Liver (tissue), 3 donors: ENCODE results near the gene PGD.

Experiments
- EGR1 ChIP-seq, 2 donors: IDR thresholded peaks; 2 replicates each; pipeline ENCODE4 v1.6.1; 2016 to 2018; ENCODE audit warnings: antibody characterized with exemption in 2 of 2, low read depth in 2 of 2
- FOXA1 ChIP-seq: IDR thresholded peaks from 2 replicates; pipeline ENCODE4 v1.6.1; 2016; ENCODE audit warnings: antibody characterized with exemption
- GABPA ChIP-seq, 2 donors: IDR thresholded peaks in 1 of 2; conservative IDR thresholded peaks in 1 of 2; 2 replicates each; pipeline ENCODE4 v1.6.1; 2016; ENCODE audit warnings: antibody characterized with exemption in 2 of 2, mild to moderate bottlenecking in 1 of 2, moderate library complexity in 1 of 2
- RAD21 ChIP-seq, 2 donors: IDR thresholded peaks; 2 replicates each; pipeline ENCODE4 v1.6.1; 2016; ENCODE audit warnings: antibody characterized with exemption in 2 of 2, mild to moderate bottlenecking in 2 of 2
- RXRA ChIP-seq, 2 donors: IDR thresholded peaks; 2 replicates each; pipeline ENCODE4 v1.6.1; 2017 to 2018; ENCODE audit warnings: antibody characterized with exemption in 2 of 2, mild to moderate bottlenecking in 1 of 2
- SP1 ChIP-seq: IDR thresholded peaks from 2 replicates; pipeline ENCODE4 v1.6.1; 2018; ENCODE audit warnings: antibody characterized with exemption, mild to moderate bottlenecking
- TAF1 ChIP-seq: conservative IDR thresholded peaks from 2 replicates; pipeline ENCODE4 v1.6.1; 2016; ENCODE audit warnings: antibody characterized with exemption, mild to moderate bottlenecking
- TF ChIP-seq, protein P1 (sequence below): fragments of 150-350 bp; IDR thresholded peaks from 2 replicates; pipeline ENCODE4 v1.5.1; 2017; ENCODE audit warnings: improper control_type of control experiment, low read depth, low read length; ENCODE audit not compliant: missing input control
- TF ChIP-seq, protein P2 (sequence below): IDR thresholded peaks from 2 replicates; pipeline ENCODE4 v1.6.1; 2016; ENCODE audit warnings: antibody characterized with exemption, mild to moderate bottlenecking
- TF ChIP-seq, protein P3 (sequence below): IDR thresholded peaks from 2 replicates; pipeline ENCODE4 v1.6.1; 2016; ENCODE audit warnings: antibody characterized with exemption
- TF ChIP-seq, protein P4 (sequence below): IDR thresholded peaks from 2 replicates; pipeline ENCODE4 v1.6.1; 2016; ENCODE audit warnings: antibody characterized with exemption
- TF ChIP-seq, protein P5 (sequence below): IDR thresholded peaks from 2 replicates; pipeline ENCODE4 v1.6.1; 2016; ENCODE audit warnings: antibody characterized with exemption
- donor health status: healthy.
- donor health status: healthy.

DNA sequence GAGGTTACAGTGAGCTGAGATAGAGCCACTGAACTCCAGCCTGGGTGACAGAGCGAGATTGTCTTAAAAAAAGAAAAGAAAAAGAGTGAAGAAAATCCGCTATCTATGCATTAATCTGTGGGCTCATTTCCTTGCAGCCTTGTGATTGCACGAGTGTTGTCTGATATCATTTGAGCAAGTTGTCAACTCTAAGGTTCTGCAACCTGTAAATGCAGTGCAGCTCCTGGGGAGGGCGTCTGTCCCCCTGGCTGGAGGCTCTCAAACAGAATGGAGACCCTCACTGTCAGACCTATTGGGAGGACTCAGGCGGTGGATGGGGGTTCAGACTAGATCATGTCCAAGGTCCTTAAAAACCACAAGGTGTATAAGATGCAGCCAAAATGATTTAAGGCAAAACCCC, 57.2 kb downstream of the PGD start:
- TF ChIP-seq, protein P1, sequence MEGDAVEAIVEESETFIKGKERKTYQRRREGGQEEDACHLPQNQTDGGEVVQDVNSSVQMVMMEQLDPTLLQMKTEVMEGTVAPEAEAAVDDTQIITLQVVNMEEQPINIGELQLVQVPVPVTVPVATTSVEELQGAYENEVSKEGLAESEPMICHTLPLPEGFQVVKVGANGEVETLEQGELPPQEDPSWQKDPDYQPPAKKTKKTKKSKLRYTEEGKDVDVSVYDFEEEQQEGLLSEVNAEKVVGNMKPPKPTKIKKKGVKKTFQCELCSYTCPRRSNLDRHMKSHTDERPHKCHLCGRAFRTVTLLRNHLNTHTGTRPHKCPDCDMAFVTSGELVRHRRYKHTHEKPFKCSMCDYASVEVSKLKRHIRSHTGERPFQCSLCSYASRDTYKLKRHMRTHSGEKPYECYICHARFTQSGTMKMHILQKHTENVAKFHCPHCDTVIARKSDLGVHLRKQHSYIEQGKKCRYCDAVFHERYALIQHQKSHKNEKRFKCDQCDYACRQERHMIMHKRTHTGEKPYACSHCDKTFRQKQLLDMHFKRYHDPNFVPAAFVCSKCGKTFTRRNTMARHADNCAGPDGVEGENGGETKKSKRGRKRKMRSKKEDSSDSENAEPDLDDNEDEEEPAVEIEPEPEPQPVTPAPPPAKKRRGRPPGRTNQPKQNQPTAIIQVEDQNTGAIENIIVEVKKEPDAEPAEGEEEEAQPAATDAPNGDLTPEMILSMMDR, result no peak
- TF ChIP-seq EGR1 (IDR thresholded peaks at IDR 0.05; ENCODE audit: low read depth in 2 of 2), result no peak
- TF ChIP-seq RXRA (IDR thresholded peaks at IDR 0.05), result no peak
- no peak for TF ChIP-seq SP1
- TF ChIP-seq, protein P2, sequence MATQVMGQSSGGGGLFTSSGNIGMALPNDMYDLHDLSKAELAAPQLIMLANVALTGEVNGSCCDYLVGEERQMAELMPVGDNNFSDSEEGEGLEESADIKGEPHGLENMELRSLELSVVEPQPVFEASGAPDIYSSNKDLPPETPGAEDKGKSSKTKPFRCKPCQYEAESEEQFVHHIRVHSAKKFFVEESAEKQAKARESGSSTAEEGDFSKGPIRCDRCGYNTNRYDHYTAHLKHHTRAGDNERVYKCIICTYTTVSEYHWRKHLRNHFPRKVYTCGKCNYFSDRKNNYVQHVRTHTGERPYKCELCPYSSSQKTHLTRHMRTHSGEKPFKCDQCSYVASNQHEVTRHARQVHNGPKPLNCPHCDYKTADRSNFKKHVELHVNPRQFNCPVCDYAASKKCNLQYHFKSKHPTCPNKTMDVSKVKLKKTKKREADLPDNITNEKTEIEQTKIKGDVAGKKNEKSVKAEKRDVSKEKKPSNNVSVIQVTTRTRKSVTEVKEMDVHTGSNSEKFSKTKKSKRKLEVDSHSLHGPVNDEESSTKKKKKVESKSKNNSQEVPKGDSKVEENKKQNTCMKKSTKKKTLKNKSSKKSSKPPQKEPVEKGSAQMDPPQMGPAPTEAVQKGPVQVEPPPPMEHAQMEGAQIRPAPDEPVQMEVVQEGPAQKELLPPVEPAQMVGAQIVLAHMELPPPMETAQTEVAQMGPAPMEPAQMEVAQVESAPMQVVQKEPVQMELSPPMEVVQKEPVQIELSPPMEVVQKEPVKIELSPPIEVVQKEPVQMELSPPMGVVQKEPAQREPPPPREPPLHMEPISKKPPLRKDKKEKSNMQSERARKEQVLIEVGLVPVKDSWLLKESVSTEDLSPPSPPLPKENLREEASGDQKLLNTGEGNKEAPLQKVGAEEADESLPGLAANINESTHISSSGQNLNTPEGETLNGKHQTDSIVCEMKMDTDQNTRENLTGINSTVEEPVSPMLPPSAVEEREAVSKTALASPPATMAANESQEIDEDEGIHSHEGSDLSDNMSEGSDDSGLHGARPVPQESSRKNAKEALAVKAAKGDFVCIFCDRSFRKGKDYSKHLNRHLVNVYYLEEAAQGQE, result no peak
- TF ChIP-seq RAD21 (IDR thresholded peaks at IDR 0.05), result no peak
- TF ChIP-seq GABPA (IDR thresholded peaks at IDR 0.05 in 1 of 2, conservative IDR thresholded peaks at IDR 0.05 in 1 of 2), result no peak
- TF ChIP-seq, protein P3, sequence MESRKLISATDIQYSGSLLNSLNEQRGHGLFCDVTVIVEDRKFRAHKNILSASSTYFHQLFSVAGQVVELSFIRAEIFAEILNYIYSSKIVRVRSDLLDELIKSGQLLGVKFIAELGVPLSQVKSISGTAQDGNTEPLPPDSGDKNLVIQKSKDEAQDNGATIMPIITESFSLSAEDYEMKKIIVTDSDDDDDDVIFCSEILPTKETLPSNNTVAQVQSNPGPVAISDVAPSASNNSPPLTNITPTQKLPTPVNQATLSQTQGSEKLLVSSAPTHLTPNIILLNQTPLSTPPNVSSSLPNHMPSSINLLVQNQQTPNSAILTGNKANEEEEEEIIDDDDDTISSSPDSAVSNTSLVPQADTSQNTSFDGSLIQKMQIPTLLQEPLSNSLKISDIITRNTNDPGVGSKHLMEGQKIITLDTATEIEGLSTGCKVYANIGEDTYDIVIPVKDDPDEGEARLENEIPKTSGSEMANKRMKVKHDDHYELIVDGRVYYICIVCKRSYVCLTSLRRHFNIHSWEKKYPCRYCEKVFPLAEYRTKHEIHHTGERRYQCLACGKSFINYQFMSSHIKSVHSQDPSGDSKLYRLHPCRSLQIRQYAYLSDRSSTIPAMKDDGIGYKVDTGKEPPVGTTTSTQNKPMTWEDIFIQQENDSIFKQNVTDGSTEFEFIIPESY, result no peak
- TF ChIP-seq, protein P4, sequence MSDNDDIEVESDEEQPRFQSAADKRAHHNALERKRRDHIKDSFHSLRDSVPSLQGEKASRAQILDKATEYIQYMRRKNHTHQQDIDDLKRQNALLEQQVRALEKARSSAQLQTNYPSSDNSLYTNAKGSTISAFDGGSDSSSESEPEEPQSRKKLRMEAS, result no peak
- TF ChIP-seq, protein P5, sequence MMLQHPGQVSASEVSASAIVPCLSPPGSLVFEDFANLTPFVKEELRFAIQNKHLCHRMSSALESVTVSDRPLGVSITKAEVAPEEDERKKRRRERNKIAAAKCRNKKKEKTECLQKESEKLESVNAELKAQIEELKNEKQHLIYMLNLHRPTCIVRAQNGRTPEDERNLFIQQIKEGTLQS, result no peak
- TF ChIP-seq TAF1, result no peak
- no peak for TF ChIP-seq FOXA1
